ENCODE data around the gene RNF10. TPM values are rescaled to one million over a fixed set of nuclear protein-coding genes. Genes with fewer than 3 reads are reported as not detected.

Gene RNF10
- polyA plus RNA-seq, 1 of the 3 experiments (the other 2 are of a cell fraction) = 118 TPM

DNA sequence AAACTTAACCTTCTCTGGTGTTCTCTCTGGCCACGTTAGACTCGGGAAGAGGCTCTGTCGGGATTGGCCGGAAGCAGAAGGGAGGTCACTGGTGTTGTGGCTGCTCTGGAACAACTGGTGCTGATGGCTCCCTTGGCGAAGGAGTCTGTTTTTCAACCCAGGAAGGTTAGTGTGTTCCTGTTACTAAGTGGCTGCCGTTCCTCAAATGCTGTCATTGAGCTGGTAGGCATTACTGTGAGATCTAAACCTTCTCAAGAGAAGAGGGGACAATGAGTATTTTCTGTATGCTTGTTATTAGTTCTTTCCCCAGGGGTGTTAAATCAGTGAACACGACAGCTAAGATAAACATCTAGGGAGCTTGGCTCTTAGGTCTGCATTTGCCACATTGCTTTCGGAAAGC is 28.8 kb downstream of the RNF10 start:
- Histone ChIP-seq H3K4me3 (ENCODE audit: low read depth in 2 of 2, low read length in 1 of 2) (no peak overlapping the region), H2AFZ (ENCODE audit: low read depth) (no peak overlapping the region), H3K9me2 (no peaks in the 10 kb centered on the region), H3K4me1 (ENCODE audit: control insufficient read depth in 1 of 2, insufficient read depth in 2 of 2, low read depth in 1 of 2, low read length in 1 of 2) (no peaks in the 10 kb centered on the region), H3K27ac (ENCODE audit: low read depth in 2 of 2, low read length in 1 of 2) (no peak overlapping the region), H3K4me2 (no peak overlapping the region), H3F3A (replicated peaks; ENCODE audit: insufficient read depth) (no peaks in the 10 kb centered on the region), H4K20me1 (ENCODE audit: insufficient read depth) (no peaks in the 10 kb centered on the region), H3K27me3 (ENCODE audit: insufficient read depth) (no peaks in the 10 kb centered on the region), H3K36me3 (replicated peaks in 1 of 2; ENCODE audit: control insufficient read depth in 1 of 2, insufficient read depth in 2 of 2, low read length in 1 of 2) (peaks cover 59 to 62% of the 10 kb centered on the region in 2 experiments), H3K79me2 (ENCODE audit: insufficient read depth) (peaks cover 9% of the 10 kb centered on the region), H3K9ac (no peak overlapping the region), H3K9me3 (no peaks in the 10 kb centered on the region)
- 95% methylated on average over 7 of the region's 8 CpGs for WGBS (ENCODE audit: low lambda C conversion rate)
- TF ChIP-seq EZH2phosphoT487 (IDR thresholded peaks at IDR 0.05; ENCODE audit: borderline replicate concordance, low read depth) (no peak), USF2 (IDR thresholded peaks at IDR 0.05; ENCODE audit: borderline replicate concordance, low read depth, low read length) (no peak), JUND (IDR thresholded peaks at IDR 0.05) (no peak), GATA2 (CRISPR knock-in tag; IDR thresholded peaks at IDR 0.05) (no peak), NFIC (IDR thresholded peaks at IDR 0.05; ENCODE audit: borderline replicate concordance) (no peak), FOXM1 (IDR thresholded peaks at IDR 0.05; ENCODE audit: low read depth) (no peak), MXI1 (IDR thresholded peaks at IDR 0.05; ENCODE audit: low read depth, low read length) (no peak), CHD2 (IDR thresholded peaks at IDR 0.05; ENCODE audit: low read length, partially characterized antibody) (no peak), TEAD4 (IDR thresholded peaks at IDR 0.05; ENCODE audit: borderline replicate concordance, insufficient read depth) (no peak), TAF1 (IDR thresholded peaks at IDR 0.05; ENCODE audit: borderline replicate concordance, low read depth, low read length) (no peak), FOSL2 (IDR thresholded peaks at IDR 0.05; ENCODE audit: borderline replicate concordance, low read depth) (no peak), SIN3A (IDR thresholded peaks at IDR 0.05; ENCODE audit: borderline replicate concordance, low read depth, low read length) (no peak)
- TF ChIP-seq, protein P1, sequence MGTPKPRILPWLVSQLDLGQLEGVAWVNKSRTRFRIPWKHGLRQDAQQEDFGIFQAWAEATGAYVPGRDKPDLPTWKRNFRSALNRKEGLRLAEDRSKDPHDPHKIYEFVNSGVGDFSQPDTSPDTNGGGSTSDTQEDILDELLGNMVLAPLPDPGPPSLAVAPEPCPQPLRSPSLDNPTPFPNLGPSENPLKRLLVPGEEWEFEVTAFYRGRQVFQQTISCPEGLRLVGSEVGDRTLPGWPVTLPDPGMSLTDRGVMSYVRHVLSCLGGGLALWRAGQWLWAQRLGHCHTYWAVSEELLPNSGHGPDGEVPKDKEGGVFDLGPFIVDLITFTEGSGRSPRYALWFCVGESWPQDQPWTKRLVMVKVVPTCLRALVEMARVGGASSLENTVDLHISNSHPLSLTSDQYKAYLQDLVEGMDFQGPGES (IDR thresholded peaks at IDR 0.05; ENCODE audit: low read depth, low read length) = no peak
- CTCF ChIA-PET = interaction anchor here (2.6 kb wide), 1 partner anchor 24 kb away, joined by 9 read pairs; no protein-coding TSS in a partner anchor
- POLR2A ChIA-PET = no interaction called here
- no peak for DNase-seq

DNA sequence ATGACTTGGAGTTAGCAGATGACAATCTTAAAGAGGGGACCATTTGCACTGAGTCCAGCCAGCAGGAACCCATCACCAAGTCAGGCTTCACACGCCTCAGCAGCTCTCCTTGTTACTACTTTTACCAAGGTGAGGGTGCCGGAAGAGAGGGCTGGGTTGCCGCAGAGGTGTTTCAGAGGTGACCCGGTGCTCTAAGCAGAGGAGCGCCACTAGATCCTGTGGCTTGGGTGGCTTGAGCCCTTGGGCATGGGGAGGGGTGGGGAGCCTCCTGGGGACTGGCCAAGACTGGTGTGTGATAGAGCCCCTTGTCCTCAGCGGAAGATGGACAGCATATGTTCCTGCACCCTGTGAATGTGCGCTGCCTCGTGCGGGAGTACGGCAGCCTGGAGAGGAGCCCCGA is 29.3 kb downstream of the RNF10 start:
- WGBS (ENCODE audit: low lambda C conversion rate) = 90% methylated on average over 5 of the region's 11 CpGs
- no peak overlapping the region for H3K4me2 ChIP-seq
- H3K27me3 ChIP-seq (ENCODE audit: insufficient read depth) = no peaks in the 10 kb centered on the region
- DNase-seq = no peak
- H2AFZ ChIP-seq (ENCODE audit: low read depth) = no peak overlapping the region
- peaks cover 56 to 59% of the 10 kb centered on the region in 2 experiments for H3K36me3 ChIP-seq (replicated peaks in 1 of 2; ENCODE audit: control insufficient read depth in 1 of 2, insufficient read depth in 2 of 2, low read length in 1 of 2)
- H4K20me1 ChIP-seq (ENCODE audit: insufficient read depth) = no peaks in the 10 kb centered on the region
- ChIA-PET CTCF (no interaction called here), POLR2A (no interaction called here)
- no peaks in the 10 kb centered on the region for H3K4me1 ChIP-seq (ENCODE audit: control insufficient read depth in 1 of 2, insufficient read depth in 2 of 2, low read depth in 1 of 2, low read length in 1 of 2)
- no peak overlapping the region for H3K27ac ChIP-seq (ENCODE audit: low read depth in 2 of 2, low read length in 1 of 2)
- H3K9me2 ChIP-seq = no peaks in the 10 kb centered on the region
- no peaks in the 10 kb centered on the region for H3K9me3 ChIP-seq
- peaks cover 11% of the 10 kb centered on the region for H3K79me2 ChIP-seq (ENCODE audit: insufficient read depth)
- H3F3A ChIP-seq (replicated peaks; ENCODE audit: insufficient read depth) = no peaks in the 10 kb centered on the region
- H3K9ac ChIP-seq = no peak overlapping the region
- no peak for TF ChIP-seq JUND (IDR thresholded peaks at IDR 0.05)
- no peak for TF ChIP-seq TCF12 (IDR thresholded peaks at IDR 0.05)
- H3K4me3 ChIP-seq (ENCODE audit: low read depth in 2 of 2, low read length in 1 of 2) = no peak overlapping the region

Measured in SK-N-SH (cell line).